Activated naive CD4-positive, alpha-beta T cell treated with anti-CD3 and anti-CD28 coated beads, Interleukin-2, amount 10 ng/mL, durations not matched to agents 7 days and 5 days (primary cell): ENCODE results near the gene MS4A10.

Experiments
- CTCF ChIA-PET: fragments of 350-600 bp; sonication (Branson Sonifier 250); formaldehyde crosslinking; loops from one replicate; lab custom pipeline; 2021; ENCODE audit warnings: antibody characterized with exemption; lab: Charles Lee
- DNase-seq: peaks from one replicate; pipeline ENCODE4 v3.0.0-alpha.2; 2020
- H3K27ac Mint-ChIP-seq: one replicate; pipeline ENCODE4 v1.8.0; 2021; ENCODE audit warnings: mild to moderate bottlenecking, moderate library complexity, mixed read lengths
- H3K27me3 Mint-ChIP-seq: one replicate; pipeline ENCODE4 v1.8.0; 2021; ENCODE audit warnings: mild to moderate bottlenecking, mixed read lengths
- H3K36me3 Mint-ChIP-seq: one replicate; pipeline ENCODE4 v1.8.0; 2021; ENCODE audit warnings: mixed read lengths
- H3K4me1 Mint-ChIP-seq: one replicate; pipeline ENCODE4 v1.8.0; 2021; ENCODE audit warnings: mixed read lengths
- H3K4me3 Mint-ChIP-seq: one replicate; pipeline ENCODE4 v1.8.0; 2021; ENCODE audit warnings: mild to moderate bottlenecking, moderate library complexity, mixed read lengths
- H3K9me3 Mint-ChIP-seq: one replicate; pipeline ENCODE4 v1.8.0; 2021; ENCODE audit warnings: mixed read lengths

The MS4A10 gene

GRCh38 chr11:60847281-60847680 lies 62.1 kb downstream of the MS4A10 start:
- H3K36me3 Mint-ChIP-seq, result peaks cover 16% of the 10 kb centered on the region
- no peak overlapping the region for H3K4me3 Mint-ChIP-seq
- no peaks in the 10 kb centered on the region for H3K27me3 Mint-ChIP-seq
- peaks cover 30% of the 10 kb centered on the region for H3K4me1 Mint-ChIP-seq
- H3K27ac Mint-ChIP-seq, result no peak overlapping the region
- CTCF ChIA-PET, result interaction anchor here (0.6 to 8.5 kb wide), 2 partner anchors 16 to 82 kb away, joined by 3 to 47 read pairs; no protein-coding TSS in a partner anchor
- DNase-seq, result no peak
- no peaks in the 10 kb centered on the region for H3K9me3 Mint-ChIP-seq

- CTCF ChIA-PET, result interaction anchor here (8.5 kb wide), 1 partner anchor 17 kb away, joined by 47 read pairs; no protein-coding TSS in a partner anchor
- no peak overlapping the region for H3K4me3 Mint-ChIP-seq
- no peaks in the 10 kb centered on the region for H3K9me3 Mint-ChIP-seq
- DNase-seq, result no peak
- no peak overlapping the region for H3K27ac Mint-ChIP-seq
- H3K4me1 Mint-ChIP-seq, result peaks cover 27% of the 10 kb centered on the region
- H3K27me3 Mint-ChIP-seq, result no peaks in the 10 kb centered on the region
- peaks cover 16% of the 10 kb centered on the region for H3K36me3 Mint-ChIP-seq
Measured at GRCh38 chr11:60847896-60848295, 62.8 kb downstream of the MS4A10 start.

- Mint-ChIP-seq H3K4me1 (peaks cover 19% of the 10 kb centered on the region), H3K4me3 (no peak overlapping the region), H3K9me3 (no peaks in the 10 kb centered on the region), H3K27ac (no peak overlapping the region), H3K27me3 (no peaks in the 10 kb centered on the region), H3K36me3 (peaks cover 18% of the 10 kb centered on the region)
- CTCF ChIA-PET, result interaction anchor here (0.8 kb wide), 1 partner anchor 53 kb away, joined by 3 read pairs; no protein-coding TSS in a partner anchor
- no peak for DNase-seq
Measured at GRCh38 chr11:60848714-60849151, 63.6 kb downstream of the MS4A10 start.

DNA sequence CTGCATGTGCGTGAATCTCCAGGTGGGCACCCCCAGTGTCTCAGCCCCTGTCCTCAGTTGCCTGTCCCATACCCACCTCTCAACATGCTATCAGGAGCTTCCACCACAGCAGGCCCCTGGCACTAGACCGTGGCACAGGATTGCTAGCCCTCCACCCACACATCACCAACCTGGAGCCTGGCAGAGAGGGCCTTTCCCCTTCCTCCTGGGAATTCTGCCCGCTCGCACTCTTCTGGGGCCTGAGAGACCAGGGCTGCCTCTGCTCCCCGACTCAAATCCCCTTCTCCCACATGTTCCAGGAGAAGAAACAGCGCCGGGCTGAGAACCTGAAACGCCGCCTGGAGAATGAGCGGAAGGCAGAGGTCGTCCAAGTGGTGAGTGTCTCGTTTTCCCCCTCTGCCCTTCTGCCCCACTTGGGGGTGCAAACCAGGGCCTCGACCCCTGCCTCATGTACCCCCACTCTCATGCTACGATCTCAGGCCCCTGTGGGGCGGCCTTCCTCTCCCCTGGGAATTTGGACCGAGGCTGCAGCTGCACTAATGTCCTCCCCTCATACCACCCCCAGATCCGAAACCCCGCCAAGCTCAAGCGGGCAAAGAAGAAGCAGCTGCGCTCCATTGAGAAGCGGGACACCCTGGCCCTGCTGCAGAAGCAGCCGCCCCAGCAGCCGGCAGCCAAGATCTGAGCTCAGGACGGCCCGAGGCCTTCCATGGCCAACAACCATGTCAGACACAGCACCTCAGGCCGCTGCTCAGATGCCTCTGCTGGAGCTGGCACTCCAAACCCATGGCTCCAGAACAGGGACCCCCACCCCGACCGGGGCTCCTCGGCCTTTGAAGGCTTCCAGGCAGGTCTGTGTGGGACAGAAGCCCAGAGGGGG lies 64.7 kb downstream of the MS4A10 start:
- no peak for DNase-seq
- Mint-ChIP-seq H3K4me1 (peaks cover 11% of the 10 kb centered on the region), H3K27me3 (peaks cover 6% of the 10 kb centered on the region), H3K36me3 (peaks cover 16% of the 10 kb centered on the region), H3K4me3 (no peak overlapping the region), H3K9me3 (no peaks in the 10 kb centered on the region), H3K27ac (no peak overlapping the region)
- CTCF ChIA-PET, result interaction anchor here (0.8 to 1.3 kb wide), 2 partner anchors 19 to 52 kb away, joined by 3 to 4 read pairs; no protein-coding TSS in a partner anchor
